GM12874 (cell line): ENCODE data around the gene KCNIP4.

Source experiments
- TF ChIP-seq, protein P1 (sequence below): IDR thresholded peaks from 2 replicates; pipeline ENCODE4 v1.5.1; 2011; ENCODE audit warnings: low read depth, mild to moderate bottlenecking, control low read depth, low read length, moderate library complexity; ENCODE audit not compliant: insufficient read depth

KCNIP4 gene

DNA sequence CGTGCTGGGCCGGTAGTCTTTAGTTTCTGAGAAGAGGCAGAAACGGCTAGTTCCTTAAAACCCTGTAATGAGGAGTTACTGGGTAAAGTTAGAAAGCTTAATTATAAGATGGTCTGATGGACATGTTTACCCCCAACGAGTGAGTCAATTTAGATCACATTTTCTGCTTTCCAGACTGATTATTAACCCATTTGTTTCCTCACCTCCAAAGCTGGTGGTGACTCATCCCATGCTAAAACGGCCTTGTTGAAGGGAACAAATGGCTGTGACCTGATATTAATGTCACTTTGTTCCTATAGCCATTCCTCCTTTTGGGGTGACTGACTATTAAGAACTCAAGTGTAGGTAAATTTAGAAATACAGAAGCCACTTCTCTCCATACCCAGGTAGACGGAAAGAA is 232.0 kb downstream of the KCNIP4 start:
- TF ChIP-seq, protein P1, sequence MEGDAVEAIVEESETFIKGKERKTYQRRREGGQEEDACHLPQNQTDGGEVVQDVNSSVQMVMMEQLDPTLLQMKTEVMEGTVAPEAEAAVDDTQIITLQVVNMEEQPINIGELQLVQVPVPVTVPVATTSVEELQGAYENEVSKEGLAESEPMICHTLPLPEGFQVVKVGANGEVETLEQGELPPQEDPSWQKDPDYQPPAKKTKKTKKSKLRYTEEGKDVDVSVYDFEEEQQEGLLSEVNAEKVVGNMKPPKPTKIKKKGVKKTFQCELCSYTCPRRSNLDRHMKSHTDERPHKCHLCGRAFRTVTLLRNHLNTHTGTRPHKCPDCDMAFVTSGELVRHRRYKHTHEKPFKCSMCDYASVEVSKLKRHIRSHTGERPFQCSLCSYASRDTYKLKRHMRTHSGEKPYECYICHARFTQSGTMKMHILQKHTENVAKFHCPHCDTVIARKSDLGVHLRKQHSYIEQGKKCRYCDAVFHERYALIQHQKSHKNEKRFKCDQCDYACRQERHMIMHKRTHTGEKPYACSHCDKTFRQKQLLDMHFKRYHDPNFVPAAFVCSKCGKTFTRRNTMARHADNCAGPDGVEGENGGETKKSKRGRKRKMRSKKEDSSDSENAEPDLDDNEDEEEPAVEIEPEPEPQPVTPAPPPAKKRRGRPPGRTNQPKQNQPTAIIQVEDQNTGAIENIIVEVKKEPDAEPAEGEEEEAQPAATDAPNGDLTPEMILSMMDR = no peak

DNA sequence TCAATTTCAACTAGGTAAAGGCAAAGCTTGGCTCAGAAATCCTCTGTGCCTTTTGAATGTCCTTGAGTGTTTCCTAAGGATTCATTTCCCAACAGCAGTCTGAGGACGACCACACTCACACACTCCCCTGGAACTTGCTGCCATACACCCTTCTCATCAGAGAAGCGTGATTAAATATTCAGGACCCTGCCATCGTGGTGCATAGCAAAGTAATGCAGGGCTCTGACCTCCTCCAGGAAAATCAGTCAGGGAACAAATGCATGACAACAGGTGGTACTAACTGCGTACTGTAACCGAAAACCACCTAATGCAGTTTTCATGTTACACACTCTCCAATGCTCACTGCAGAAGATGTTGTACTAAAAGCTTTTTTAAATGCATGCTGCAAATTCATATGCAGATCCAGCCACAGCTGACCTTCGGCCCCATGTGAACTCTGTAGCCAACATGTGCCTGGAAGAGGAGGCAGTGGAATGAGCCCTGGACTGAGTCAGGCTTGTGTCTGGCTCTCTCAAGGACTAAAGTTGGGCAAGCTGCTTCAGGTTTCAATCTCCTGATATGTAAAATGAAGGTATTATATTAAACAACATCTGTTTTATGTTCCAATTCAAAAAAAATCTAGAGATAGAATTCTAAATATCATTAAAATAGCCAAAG is 238.3 kb downstream of the KCNIP4 start:
- TF ChIP-seq, protein P1 = no peak

DNA sequence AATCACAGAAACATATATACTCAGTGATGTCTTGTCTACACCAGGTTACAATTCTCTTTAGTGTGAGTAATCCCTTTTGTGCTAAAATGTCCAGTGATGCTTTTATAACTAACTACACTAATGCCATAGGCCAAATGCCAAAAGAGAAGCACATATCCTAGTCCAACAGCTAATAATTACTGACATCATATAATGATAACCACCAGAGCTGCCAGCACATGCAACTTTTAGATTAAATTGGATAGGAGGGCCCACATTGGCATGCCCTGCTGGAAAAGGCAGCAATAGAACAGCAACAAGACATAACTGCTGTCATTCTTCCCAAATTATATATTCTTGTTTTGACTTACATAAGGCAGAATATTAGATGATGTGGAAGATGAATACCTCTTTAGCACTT is 238.8 kb downstream of the KCNIP4 start:
- TF ChIP-seq, protein P1 = no peak

DNA sequence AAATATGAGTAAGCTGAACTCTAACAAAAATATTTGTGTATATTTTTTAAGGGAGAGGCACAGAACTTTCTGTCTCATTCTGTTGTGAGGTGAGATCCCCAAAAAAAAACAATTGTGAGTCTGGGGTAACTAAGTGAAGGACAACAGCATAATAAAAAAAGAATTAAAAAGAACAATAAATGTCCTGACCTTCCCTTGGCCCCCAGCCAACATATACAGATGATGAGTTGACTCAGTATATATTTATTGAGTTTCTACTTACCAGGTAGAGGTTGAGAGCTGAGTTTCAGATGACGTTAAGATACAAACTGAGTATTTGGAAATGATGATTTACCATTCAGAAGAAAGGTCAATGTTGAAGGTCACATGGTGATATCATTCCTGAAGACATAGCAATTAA is 239.5 kb downstream of the KCNIP4 start:
- TF ChIP-seq, protein P1 = no peak

DNA sequence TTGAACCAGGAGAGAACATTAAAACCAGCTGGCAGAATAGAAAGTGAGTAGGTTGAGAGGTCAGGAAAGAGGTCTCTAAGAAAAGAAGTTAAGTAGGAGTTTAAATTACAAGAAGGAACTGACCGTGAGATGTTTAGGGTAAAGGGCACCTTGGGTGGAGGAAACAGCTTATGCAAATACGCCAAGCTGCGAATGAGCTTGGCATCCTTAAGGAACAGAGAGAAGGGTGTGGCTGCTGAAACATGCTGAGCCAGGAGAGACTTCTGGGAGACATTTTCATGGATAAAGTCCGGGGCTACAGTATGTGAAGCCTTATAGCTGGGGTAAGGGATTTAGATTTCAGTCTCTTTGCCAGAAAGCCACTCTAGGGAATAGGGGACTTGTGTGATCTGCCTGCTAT is 249.1 kb downstream of the KCNIP4 start:
- TF ChIP-seq, protein P1 = no peak

DNA sequence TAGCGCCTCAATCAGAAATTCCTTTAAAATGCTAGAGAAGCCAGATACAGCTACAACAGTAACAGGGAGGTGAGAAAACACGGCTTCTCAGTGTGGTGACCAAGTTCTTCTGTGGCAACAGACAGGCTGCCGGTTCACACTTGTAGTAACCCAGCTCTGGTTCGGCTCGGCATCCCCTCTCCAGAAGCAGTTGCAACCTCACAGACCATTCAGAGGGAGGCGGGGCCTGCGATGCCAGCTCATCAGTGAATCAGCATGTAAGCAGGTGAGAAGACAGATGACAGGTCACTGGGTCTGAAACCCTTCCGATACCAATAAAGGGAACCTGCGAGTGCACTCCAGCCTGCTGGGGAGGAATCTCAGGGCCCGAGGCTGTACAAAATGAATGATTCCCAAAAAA is 251.0 kb downstream of the KCNIP4 start:
- TF ChIP-seq, protein P1 = no peak

DNA sequence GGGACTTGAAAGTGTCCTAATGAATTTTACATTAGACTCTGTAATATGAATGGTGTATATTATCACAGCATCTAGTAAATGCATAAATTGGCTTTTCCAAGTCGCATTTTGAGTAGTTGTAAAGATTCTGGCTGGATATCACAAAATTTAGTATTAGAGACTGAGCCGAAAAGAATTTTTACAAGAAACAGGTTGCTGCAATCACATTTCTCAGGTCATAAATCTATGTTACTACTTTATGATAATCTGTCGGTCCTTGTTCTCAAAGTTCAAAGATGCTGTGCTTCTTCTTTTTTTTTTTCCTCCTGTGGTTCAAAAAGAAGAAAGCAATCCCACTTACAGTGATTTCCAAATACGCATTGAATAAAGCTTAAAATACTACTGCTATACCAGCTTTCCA is 253.4 kb downstream of the KCNIP4 start:
- TF ChIP-seq, protein P1 = no peak
